ENCODE results near the gene PEF1. TPM values are rescaled to one million over a fixed set of nuclear protein-coding genes. Genes with fewer than 3 reads are reported as not detected.

The PEF1 gene
- total RNA-seq, 1 experiment from 2014 or later: 40.3 TPM

DNA sequence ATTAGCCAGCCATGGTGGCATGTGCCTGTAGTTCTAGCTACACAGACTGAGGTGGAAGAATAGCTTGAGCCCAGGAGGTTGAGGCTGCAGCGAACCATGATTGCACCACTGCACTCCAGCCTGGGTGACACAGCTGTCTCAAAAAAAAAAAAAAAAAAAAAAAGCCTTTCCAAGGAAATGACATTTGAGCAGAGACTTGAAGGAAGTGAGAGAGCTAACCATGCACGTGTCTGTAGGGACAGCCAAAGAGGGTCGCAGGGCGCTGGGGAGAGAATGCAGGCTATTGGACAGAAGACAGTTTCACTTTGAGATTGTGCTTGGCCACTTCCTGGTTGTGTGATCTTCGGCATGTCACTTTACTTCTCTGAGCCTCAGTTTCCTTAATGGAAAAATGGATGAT is 20.4 kb downstream of the PEF1 start:
- Histone ChIP-seq H3K23ac (ENCODE audit: insufficient read length, low read depth, low read length) (no peak overlapping the region), H3K4me1 (ENCODE audit: insufficient read depth, low read length) (no peaks in the 10 kb centered on the region), H3K9me3 (ENCODE audit: control insufficient read depth, low read depth, low read length) (no peaks in the 10 kb centered on the region), H2BK15ac (ENCODE audit: low read depth, low read length) (no peak overlapping the region), H3K79me1 (ENCODE audit: insufficient read depth, low read depth, low read length, poor library complexity, severe bottlenecking) (no peaks in the 10 kb centered on the region), H3K23me2 (ENCODE audit: insufficient read length, low read depth, low read length, poor library complexity, severe bottlenecking) (no peaks in the 10 kb centered on the region), H2BK120ac (ENCODE audit: low read depth, low read length, poor library complexity, severe bottlenecking) (no peak overlapping the region), H3K4ac (ENCODE audit: low read depth, low read length) (no peak overlapping the region), H2BK20ac (ENCODE audit: low read depth, low read length, poor library complexity, severe bottlenecking) (no peak overlapping the region), H3K79me2 (ENCODE audit: insufficient read depth, low read length) (no peaks in the 10 kb centered on the region), H3K14ac (ENCODE audit: insufficient read depth, low read length) (no peak overlapping the region), H2AFZ (ENCODE audit: low read length) (no peak overlapping the region), H2BK5ac (ENCODE audit: insufficient read length, low read length) (no peak overlapping the region), H3K27ac (ENCODE audit: insufficient read length, low read depth, low read length) (no peak overlapping the region), H4K20me1 (ENCODE audit: control insufficient read depth, insufficient read depth, insufficient read length) (peaks cover 1% of the 10 kb centered on the region), H3K4me2 (ENCODE audit: insufficient read depth, insufficient read length, low read length) (no peak overlapping the region), H4K91ac (ENCODE audit: insufficient read length, low read depth, low read length) (no peak overlapping the region), H3T11ph (ENCODE audit: low read length) (no peak overlapping the region), H3K27me3 (ENCODE audit: insufficient read depth, low read length) (no peaks in the 10 kb centered on the region), H3K56ac (ENCODE audit: insufficient read length, low read depth, low read length) (no peak overlapping the region), H2BK12ac (ENCODE audit: insufficient read length, low read depth, low read length) (no peak overlapping the region), H3K18ac (ENCODE audit: insufficient read length, low read depth, low read length) (no peak overlapping the region), H4K5ac (ENCODE audit: insufficient read length, low read depth, low read length) (no peak overlapping the region), H3K9ac (ENCODE audit: extremely low read depth, insufficient read length, low read length) (no peak overlapping the region), H2AK5ac (ENCODE audit: insufficient read length, low read length) (no peak overlapping the region), H4K8ac (replicated peaks; ENCODE audit: insufficient read length, low read depth, low read length) (no peak overlapping the region)
- peaks cover 0 to 14% (median under 1%) of the 10 kb centered on the region in 3 experiments; a peak in 4 of 7 replicates for H3K36me3 Mint-ChIP-seq (ENCODE audit: insufficient read depth in 1 of 3, low read depth in 3 of 3)
- TF ChIP-seq, protein P1, sequence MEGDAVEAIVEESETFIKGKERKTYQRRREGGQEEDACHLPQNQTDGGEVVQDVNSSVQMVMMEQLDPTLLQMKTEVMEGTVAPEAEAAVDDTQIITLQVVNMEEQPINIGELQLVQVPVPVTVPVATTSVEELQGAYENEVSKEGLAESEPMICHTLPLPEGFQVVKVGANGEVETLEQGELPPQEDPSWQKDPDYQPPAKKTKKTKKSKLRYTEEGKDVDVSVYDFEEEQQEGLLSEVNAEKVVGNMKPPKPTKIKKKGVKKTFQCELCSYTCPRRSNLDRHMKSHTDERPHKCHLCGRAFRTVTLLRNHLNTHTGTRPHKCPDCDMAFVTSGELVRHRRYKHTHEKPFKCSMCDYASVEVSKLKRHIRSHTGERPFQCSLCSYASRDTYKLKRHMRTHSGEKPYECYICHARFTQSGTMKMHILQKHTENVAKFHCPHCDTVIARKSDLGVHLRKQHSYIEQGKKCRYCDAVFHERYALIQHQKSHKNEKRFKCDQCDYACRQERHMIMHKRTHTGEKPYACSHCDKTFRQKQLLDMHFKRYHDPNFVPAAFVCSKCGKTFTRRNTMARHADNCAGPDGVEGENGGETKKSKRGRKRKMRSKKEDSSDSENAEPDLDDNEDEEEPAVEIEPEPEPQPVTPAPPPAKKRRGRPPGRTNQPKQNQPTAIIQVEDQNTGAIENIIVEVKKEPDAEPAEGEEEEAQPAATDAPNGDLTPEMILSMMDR (conservative IDR thresholded peaks at IDR 0.05): no peak
- H3K27me3 Mint-ChIP-seq (ENCODE audit: low read depth): peaks cover 4% of the 10 kb centered on the region
- H3K9me3 Mint-ChIP-seq: no peaks in the 10 kb centered on the region
- no peak overlapping the region for H3K4me3 Mint-ChIP-seq
- no peak for DNase-seq
- H3K4me1 Mint-ChIP-seq: peaks cover 7 to 16% of the 10 kb centered on the region in 2 experiments
- no CpG with 5 or more reads among the region's 5 CpGs for WGBS (ENCODE audit: extremely low coverage, insufficient read length, low lambda C conversion rate)
- no peak overlapping the region; a peak in 1 of 7 replicates for H3K27ac Mint-ChIP-seq
